ENCODE data around the gene ACADS.

The ACADS gene

DNA sequence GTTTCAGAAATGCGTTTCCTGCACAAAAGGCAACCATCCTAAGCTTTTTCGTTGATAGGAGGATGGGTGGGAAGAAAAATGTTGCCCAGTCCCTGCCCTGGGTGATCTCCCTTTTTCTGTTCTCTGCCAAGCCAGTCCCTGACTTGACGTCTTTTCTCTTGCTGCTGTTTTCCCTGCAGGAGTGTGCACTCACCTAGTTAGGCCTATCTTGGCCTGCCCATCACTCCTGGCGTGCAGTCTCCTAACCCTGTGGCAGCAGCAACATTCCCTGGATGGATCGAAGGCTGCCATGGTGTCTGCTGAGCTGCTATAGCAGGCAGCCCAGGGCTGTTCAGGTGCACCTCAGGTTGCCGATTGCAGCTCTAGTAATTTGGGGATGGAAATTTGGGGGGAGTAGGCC lies 14.2 kb upstream of the ACADS start:
- Histone ChIP-seq H3K9ac (ENCODE audit: low read length) (peak overlapping the region; percentile 91), H3K4me3 (ENCODE audit: low read depth, low read length, poor library complexity, severe bottlenecking) (peak overlapping the region; percentile 89), H3F3A (ENCODE audit: insufficient read depth, low read length) (peaks cover 3% of the 10 kb centered on the region; the same call in 1 of the 2 replicates), H3K27ac (ENCODE audit: low read depth, low read length, poor library complexity, severe bottlenecking) (peak overlapping the region; percentile 45), H3K9me2 (ENCODE audit: low read depth, low read length) (no peaks in the 10 kb centered on the region), H3K9me3 (ENCODE audit: low read length) (no peaks in the 10 kb centered on the region), H3K27me3 (ENCODE audit: insufficient read depth, low read length) (no peaks in the 10 kb centered on the region), H3K36me3 (ENCODE audit: insufficient read depth, low read length) (peaks cover 28% of the 10 kb centered on the region), H3K4me2 (ENCODE audit: low read length) (peak overlapping the region; percentile 66), H3K4me1 (ENCODE audit: insufficient read depth, low read length, severe bottlenecking) (peaks cover 29% of the 10 kb centered on the region), H3K79me2 (ENCODE audit: insufficient read depth, low read length) (no peaks in the 10 kb centered on the region), H2AFZ (ENCODE audit: low read length) (no peak overlapping the region), H4K20me1 (ENCODE audit: insufficient read depth, low read length) (no peaks in the 10 kb centered on the region)
- no peak for TF ChIP-seq EZH2 (IDR thresholded peaks at IDR 0.05; ENCODE audit: borderline replicate concordance, low read length)
- TF ChIP-seq, protein P1, sequence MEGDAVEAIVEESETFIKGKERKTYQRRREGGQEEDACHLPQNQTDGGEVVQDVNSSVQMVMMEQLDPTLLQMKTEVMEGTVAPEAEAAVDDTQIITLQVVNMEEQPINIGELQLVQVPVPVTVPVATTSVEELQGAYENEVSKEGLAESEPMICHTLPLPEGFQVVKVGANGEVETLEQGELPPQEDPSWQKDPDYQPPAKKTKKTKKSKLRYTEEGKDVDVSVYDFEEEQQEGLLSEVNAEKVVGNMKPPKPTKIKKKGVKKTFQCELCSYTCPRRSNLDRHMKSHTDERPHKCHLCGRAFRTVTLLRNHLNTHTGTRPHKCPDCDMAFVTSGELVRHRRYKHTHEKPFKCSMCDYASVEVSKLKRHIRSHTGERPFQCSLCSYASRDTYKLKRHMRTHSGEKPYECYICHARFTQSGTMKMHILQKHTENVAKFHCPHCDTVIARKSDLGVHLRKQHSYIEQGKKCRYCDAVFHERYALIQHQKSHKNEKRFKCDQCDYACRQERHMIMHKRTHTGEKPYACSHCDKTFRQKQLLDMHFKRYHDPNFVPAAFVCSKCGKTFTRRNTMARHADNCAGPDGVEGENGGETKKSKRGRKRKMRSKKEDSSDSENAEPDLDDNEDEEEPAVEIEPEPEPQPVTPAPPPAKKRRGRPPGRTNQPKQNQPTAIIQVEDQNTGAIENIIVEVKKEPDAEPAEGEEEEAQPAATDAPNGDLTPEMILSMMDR (IDR thresholded peaks at IDR 0.05; ENCODE audit: low read length), result no peak

DNA sequence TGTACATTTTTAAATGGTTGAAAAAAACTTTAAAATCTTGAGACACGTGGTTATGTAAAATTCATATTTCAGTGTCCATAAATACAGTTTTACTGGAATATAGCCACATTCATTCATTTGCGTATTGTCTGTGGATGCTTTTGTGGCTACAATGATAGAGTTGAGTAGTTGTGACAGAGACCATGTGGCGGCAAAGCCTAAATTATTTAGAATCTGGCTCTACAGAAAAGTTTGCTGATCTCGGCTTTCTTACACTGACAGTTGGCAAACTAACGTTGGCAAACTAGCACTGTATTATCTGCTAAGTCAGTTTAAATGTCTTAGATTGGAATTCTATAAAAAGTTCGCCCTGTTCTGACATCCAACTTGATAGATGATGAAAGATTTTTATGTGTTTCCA lies 13.0 kb upstream of the ACADS start:
- Histone ChIP-seq H3F3A (ENCODE audit: insufficient read depth, low read length) (peaks cover 3% of the 10 kb centered on the region; the same call in 1 of the 2 replicates), H3K4me2 (ENCODE audit: low read length) (peak overlapping the region; percentile 66; the same call in 1 of the 2 replicates), H3K27ac (ENCODE audit: low read depth, low read length, poor library complexity, severe bottlenecking) (no peak overlapping the region), H3K9ac (ENCODE audit: low read length) (peak overlapping the region; percentile 13; the same call in 1 of the 2 replicates), H3K27me3 (ENCODE audit: insufficient read depth, low read length) (no peaks in the 10 kb centered on the region), H3K4me1 (ENCODE audit: insufficient read depth, low read length, severe bottlenecking) (peaks cover 29% of the 10 kb centered on the region), H3K79me2 (ENCODE audit: insufficient read depth, low read length) (no peaks in the 10 kb centered on the region), H3K9me3 (ENCODE audit: low read length) (no peaks in the 10 kb centered on the region), H2AFZ (ENCODE audit: low read length) (no peak overlapping the region), H4K20me1 (ENCODE audit: insufficient read depth, low read length) (no peaks in the 10 kb centered on the region), H3K36me3 (ENCODE audit: insufficient read depth, low read length) (peaks cover 38% of the 10 kb centered on the region), H3K4me3 (ENCODE audit: low read depth, low read length, poor library complexity, severe bottlenecking) (no peak overlapping the region), H3K9me2 (ENCODE audit: low read depth, low read length) (no peaks in the 10 kb centered on the region)
- TF ChIP-seq, protein P1 (IDR thresholded peaks at IDR 0.05; ENCODE audit: low read length), result no peak
- no peak for TF ChIP-seq EZH2 (IDR thresholded peaks at IDR 0.05; ENCODE audit: borderline replicate concordance, low read length)

DNA sequence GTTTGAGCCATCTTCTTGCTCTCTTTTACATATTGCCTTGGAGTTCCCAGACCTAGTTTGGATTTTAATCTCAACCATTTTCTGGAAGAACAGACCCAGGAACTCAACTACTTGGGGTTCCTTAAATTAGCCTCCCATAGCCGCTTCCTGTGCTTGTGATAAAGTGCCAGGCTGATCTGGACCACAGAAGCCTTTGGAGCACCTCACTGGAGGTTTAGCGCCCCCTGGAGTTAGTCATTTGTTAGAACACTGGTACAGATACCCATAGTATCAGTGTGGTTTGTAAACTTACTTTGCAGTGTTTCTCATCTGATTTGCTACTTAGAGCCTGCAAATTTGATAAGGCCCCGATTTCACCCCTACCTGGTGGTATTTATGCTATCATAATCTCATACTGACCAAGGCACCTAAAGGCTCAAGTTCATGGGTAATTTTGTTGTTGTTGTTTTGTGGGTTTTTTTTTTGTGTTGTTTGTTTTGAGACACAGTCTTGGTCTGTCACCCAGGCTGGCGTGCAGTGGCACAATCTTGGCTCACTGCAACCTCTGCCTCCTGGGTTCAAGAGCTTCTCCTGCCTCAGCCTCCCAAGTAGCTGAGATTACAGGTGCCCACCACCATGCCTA lies 11.7 kb upstream of the ACADS start:
- Histone ChIP-seq H3K27ac (ENCODE audit: low read depth, low read length, poor library complexity, severe bottlenecking) (no peak overlapping the region), H3K9ac (ENCODE audit: low read length) (no peak overlapping the region), H3K9me3 (ENCODE audit: low read length) (no peaks in the 10 kb centered on the region), H3K36me3 (ENCODE audit: insufficient read depth, low read length) (peaks cover 49% of the 10 kb centered on the region), H4K20me1 (ENCODE audit: insufficient read depth, low read length) (no peaks in the 10 kb centered on the region), H3K79me2 (ENCODE audit: insufficient read depth, low read length) (no peaks in the 10 kb centered on the region), H3F3A (ENCODE audit: insufficient read depth, low read length) (0 out of 2 replicates have a peak, but pooled peaks cover 3% of the 10 kb centered on the region), H3K9me2 (ENCODE audit: low read depth, low read length) (no peaks in the 10 kb centered on the region), H3K4me1 (ENCODE audit: insufficient read depth, low read length, severe bottlenecking) (peaks cover 29% of the 10 kb centered on the region), H2AFZ (ENCODE audit: low read length) (no peak overlapping the region), H3K4me3 (ENCODE audit: low read depth, low read length, poor library complexity, severe bottlenecking) (no peak overlapping the region), H3K27me3 (ENCODE audit: insufficient read depth, low read length) (no peaks in the 10 kb centered on the region), H3K4me2 (ENCODE audit: low read length) (no peak overlapping the region)
- TF ChIP-seq, protein P1 (IDR thresholded peaks at IDR 0.05; ENCODE audit: low read length), result peak; percentile 87
- TF ChIP-seq EZH2 (IDR thresholded peaks at IDR 0.05; ENCODE audit: borderline replicate concordance, low read length), result no peak
